ENCODE data around the gene HORMAD2. TPM values are rescaled to one million over a fixed set of nuclear protein-coding genes. Genes with fewer than 3 reads are reported as not detected.
"Not testable (repeated sequence)": the region's sequence is repeated elsewhere in the genome, so short reads cannot be mapped to it uniquely, and the experiment has no call there.

HORMAD2 gene
- total and polyA plus RNA-seq, 9 donors: not detected

- DNase-seq; H3K4me3 ChIP-seq (ENCODE audit: low read length); H3K4me1 ChIP-seq (ENCODE audit: control insufficient read depth, insufficient read depth, low read length); H3K9me3 ChIP-seq (replicated peaks; ENCODE audit: control insufficient read depth, low read depth, low read length); H3K27ac ChIP-seq (ENCODE audit: low read length); H3K36me3 ChIP-seq (ENCODE audit: control insufficient read depth, insufficient read depth, low read length): not testable (repeated sequence)
- no CpG with 5 or more reads among the region's 3 CpGs for WGBS (ENCODE audit: insufficient coverage)
- H3K27me3 ChIP-seq (ENCODE audit: control insufficient read depth, insufficient read depth, low read length): peaks cover 20% of the 10 kb centered on the region
Observed at GRCh38 chr22:30216272-30216671, 136.0 kb downstream of the HORMAD2 start.

- peaks cover 8% of the 10 kb centered on the region for H3K4me1 ChIP-seq (ENCODE audit: control insufficient read depth, insufficient read depth, low read length)
- WGBS (ENCODE audit: insufficient coverage): 83% methylated on average over 7 of the region's 10 CpGs
- H3K27ac ChIP-seq (ENCODE audit: low read length): no peak overlapping the region
- no peaks in the 10 kb centered on the region for H3K9me3 ChIP-seq (replicated peaks; ENCODE audit: control insufficient read depth, low read depth, low read length)
- H3K27me3 ChIP-seq (ENCODE audit: control insufficient read depth, insufficient read depth, low read length): peaks cover 21% of the 10 kb centered on the region
- H3K36me3 ChIP-seq (ENCODE audit: control insufficient read depth, insufficient read depth, low read length): no peaks in the 10 kb centered on the region
- H3K4me3 ChIP-seq (ENCODE audit: low read length): no peak overlapping the region
- DNase-seq: no peak
Observed at GRCh38 chr22:30216710-30217109, 136.4 kb downstream of the HORMAD2 start.

GRCh38 chr22:30217698-30218560, 137.7 kb downstream of the HORMAD2 start:
- Histone ChIP-seq H3K36me3 (ENCODE audit: control insufficient read depth, insufficient read depth, low read length) (no peaks in the 10 kb centered on the region), H3K4me1 (ENCODE audit: control insufficient read depth, insufficient read depth, low read length) (peaks cover 8% of the 10 kb centered on the region), H3K27ac (ENCODE audit: low read length) (peak overlapping the region; percentile 20), H3K27me3 (ENCODE audit: control insufficient read depth, insufficient read depth, low read length) (peaks cover 24% of the 10 kb centered on the region), H3K4me3 (ENCODE audit: low read length) (no peak overlapping the region), H3K9me3 (replicated peaks; ENCODE audit: control insufficient read depth, low read depth, low read length) (no peaks in the 10 kb centered on the region)
- DNase-seq: no peak
- 49% methylated on average over 10 of the region's 23 CpGs for WGBS (ENCODE audit: insufficient coverage)

GRCh38 chr22:30219049-30219654, 138.9 kb downstream of the HORMAD2 start:
- WGBS (ENCODE audit: insufficient coverage): 93% methylated on average over 2 of the region's 8 CpGs
- Histone ChIP-seq H3K4me1 (ENCODE audit: control insufficient read depth, insufficient read depth, low read length) (peaks cover 8% of the 10 kb centered on the region), H3K9me3 (replicated peaks; ENCODE audit: control insufficient read depth, low read depth, low read length) (no peaks in the 10 kb centered on the region), H3K4me3 (ENCODE audit: low read length) (no peak overlapping the region), H3K27ac (ENCODE audit: low read length) (no peak overlapping the region), H3K27me3 (ENCODE audit: control insufficient read depth, insufficient read depth, low read length) (peaks cover 21% of the 10 kb centered on the region), H3K36me3 (ENCODE audit: control insufficient read depth, insufficient read depth, low read length) (no peaks in the 10 kb centered on the region)
- no peak for DNase-seq

GRCh38 chr22:30219668-30220278, 139.5 kb downstream of the HORMAD2 start:
- DNase-seq: no peak
- Histone ChIP-seq H3K27ac (ENCODE audit: low read length) (no peak overlapping the region), H3K27me3 (ENCODE audit: control insufficient read depth, insufficient read depth, low read length) (peaks cover 22% of the 10 kb centered on the region)

GRCh38 chr22:30220338-30221012, 140.2 kb downstream of the HORMAD2 start:
- H3K4me1 ChIP-seq (ENCODE audit: control insufficient read depth, insufficient read depth, low read length): peaks cover 8% of the 10 kb centered on the region
- H3K27ac ChIP-seq (ENCODE audit: low read length): no peak overlapping the region
- DNase-seq: no peak
- H3K9me3 ChIP-seq (replicated peaks; ENCODE audit: control insufficient read depth, low read depth, low read length): no peaks in the 10 kb centered on the region
- H3K4me3 ChIP-seq (ENCODE audit: low read length): no peak overlapping the region
- H3K27me3 ChIP-seq (ENCODE audit: control insufficient read depth, insufficient read depth, low read length): peaks cover 24% of the 10 kb centered on the region
- WGBS (ENCODE audit: insufficient coverage): 70% methylated on average over 5 of the region's 7 CpGs
- no peaks in the 10 kb centered on the region for H3K36me3 ChIP-seq (ENCODE audit: control insufficient read depth, insufficient read depth, low read length)

More at GRCh38 chr22:30219668-30220278, 139.5 kb downstream of the HORMAD2 start:
- Histone ChIP-seq H3K4me1 (ENCODE audit: control insufficient read depth, insufficient read depth, low read length) (peaks cover 8% of the 10 kb centered on the region), H3K36me3 (ENCODE audit: control insufficient read depth, insufficient read depth, low read length) (no peaks in the 10 kb centered on the region), H3K4me3 (ENCODE audit: low read length) (no peak overlapping the region), H3K9me3 (replicated peaks; ENCODE audit: control insufficient read depth, low read depth, low read length) (no peaks in the 10 kb centered on the region)

- peaks cover 24% of the 10 kb centered on the region for H3K27me3 ChIP-seq (ENCODE audit: control insufficient read depth, insufficient read depth, low read length)
- no peak overlapping the region for H3K27ac ChIP-seq (ENCODE audit: low read length)
- WGBS (ENCODE audit: insufficient coverage): 56% methylated on average over 22 of the region's 26 CpGs
Observed at GRCh38 chr22:30221121-30221992, 141.1 kb downstream of the HORMAD2 start.

GRCh38 chr22:30222321-30222720, 142.1 kb downstream of the HORMAD2 start:
- peaks cover 25% of the 10 kb centered on the region for H3K27me3 ChIP-seq (ENCODE audit: control insufficient read depth, insufficient read depth, low read length)

More at GRCh38 chr22:30221121-30221992, 141.1 kb downstream of the HORMAD2 start:
- peaks cover 8% of the 10 kb centered on the region for H3K4me1 ChIP-seq (ENCODE audit: control insufficient read depth, insufficient read depth, low read length)
- no peaks in the 10 kb centered on the region for H3K9me3 ChIP-seq (replicated peaks; ENCODE audit: control insufficient read depth, low read depth, low read length)
- no peak for DNase-seq
- H3K36me3 ChIP-seq (ENCODE audit: control insufficient read depth, insufficient read depth, low read length): no peaks in the 10 kb centered on the region
- H3K4me3 ChIP-seq (ENCODE audit: low read length): no peak overlapping the region

GRCh38 chr22:30223303-30223702, 143.0 kb downstream of the HORMAD2 start:
- Histone ChIP-seq H3K27me3 (ENCODE audit: control insufficient read depth, insufficient read depth, low read length) (peaks cover 23% of the 10 kb centered on the region), H3K4me3 (ENCODE audit: low read length) (no peak overlapping the region), H3K4me1 (ENCODE audit: control insufficient read depth, insufficient read depth, low read length) (peaks cover under 1% of the 10 kb centered on the region), H3K27ac (ENCODE audit: low read length) (no peak overlapping the region), H3K9me3 (replicated peaks; ENCODE audit: control insufficient read depth, low read depth, low read length) (no peaks in the 10 kb centered on the region), H3K36me3 (ENCODE audit: control insufficient read depth, insufficient read depth, low read length) (no peaks in the 10 kb centered on the region)
- 36% methylated on average over 9 of the region's 15 CpGs for WGBS (ENCODE audit: insufficient coverage)
- no peak for DNase-seq

More at GRCh38 chr22:30222321-30222720, 142.1 kb downstream of the HORMAD2 start:
- 93% methylated on average over 3 of the region's 4 CpGs for WGBS (ENCODE audit: insufficient coverage)
- Histone ChIP-seq H3K27ac (ENCODE audit: low read length) (no peak overlapping the region), H3K4me1 (ENCODE audit: control insufficient read depth, insufficient read depth, low read length) (peaks cover 8% of the 10 kb centered on the region), H3K4me3 (ENCODE audit: low read length) (no peak overlapping the region), H3K9me3 (replicated peaks; ENCODE audit: control insufficient read depth, low read depth, low read length) (no peaks in the 10 kb centered on the region), H3K36me3 (ENCODE audit: control insufficient read depth, insufficient read depth, low read length) (no peaks in the 10 kb centered on the region)
- no peak for DNase-seq
